OCI-LY7 (cell line): ENCODE measurements around the gene SLC9A9.

Source experiments
- EZH2phosphoT487 ChIP-seq: fragments of 200-600 bp; sonication (generic); IDR thresholded peaks from 2 replicates; pipeline ENCODE4 v1.6.1; 2018; ENCODE audit warnings: low read depth, borderline replicate concordance, mild to moderate bottlenecking, mixed run types, antibody characterized with exemption, low read length, moderate library complexity, mixed read lengths
- TF ChIP-seq, protein P1 (sequence below): fragments of 200-600 bp; sonication (generic); conservative IDR thresholded peaks from 2 replicates; pipeline ENCODE4 v1.5.1; 2014; ENCODE audit warnings: mild to moderate bottlenecking, antibody characterized with exemption, low read length, moderate library complexity, mixed read lengths

DNA sequence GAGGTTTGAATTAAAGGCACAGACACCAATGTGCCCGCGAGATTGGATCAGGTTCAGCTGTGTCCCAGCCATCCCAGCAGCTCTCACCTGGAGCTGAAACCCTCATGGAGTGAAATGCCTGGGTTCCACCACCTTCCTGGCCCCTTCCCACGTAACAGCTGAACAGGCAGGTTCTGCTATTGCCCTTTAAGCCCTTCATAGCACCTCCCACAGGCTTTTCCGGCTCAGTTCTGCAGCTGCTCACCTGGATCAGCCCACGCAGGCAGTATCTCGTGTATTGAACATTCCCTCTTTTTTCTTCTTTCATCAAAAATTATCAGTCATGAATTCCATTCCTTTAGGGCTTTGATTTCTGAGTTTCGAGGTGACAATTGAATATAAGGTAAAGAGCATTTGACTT lies 129.8 kb downstream of the SLC9A9 start:
- TF ChIP-seq, protein P1, sequence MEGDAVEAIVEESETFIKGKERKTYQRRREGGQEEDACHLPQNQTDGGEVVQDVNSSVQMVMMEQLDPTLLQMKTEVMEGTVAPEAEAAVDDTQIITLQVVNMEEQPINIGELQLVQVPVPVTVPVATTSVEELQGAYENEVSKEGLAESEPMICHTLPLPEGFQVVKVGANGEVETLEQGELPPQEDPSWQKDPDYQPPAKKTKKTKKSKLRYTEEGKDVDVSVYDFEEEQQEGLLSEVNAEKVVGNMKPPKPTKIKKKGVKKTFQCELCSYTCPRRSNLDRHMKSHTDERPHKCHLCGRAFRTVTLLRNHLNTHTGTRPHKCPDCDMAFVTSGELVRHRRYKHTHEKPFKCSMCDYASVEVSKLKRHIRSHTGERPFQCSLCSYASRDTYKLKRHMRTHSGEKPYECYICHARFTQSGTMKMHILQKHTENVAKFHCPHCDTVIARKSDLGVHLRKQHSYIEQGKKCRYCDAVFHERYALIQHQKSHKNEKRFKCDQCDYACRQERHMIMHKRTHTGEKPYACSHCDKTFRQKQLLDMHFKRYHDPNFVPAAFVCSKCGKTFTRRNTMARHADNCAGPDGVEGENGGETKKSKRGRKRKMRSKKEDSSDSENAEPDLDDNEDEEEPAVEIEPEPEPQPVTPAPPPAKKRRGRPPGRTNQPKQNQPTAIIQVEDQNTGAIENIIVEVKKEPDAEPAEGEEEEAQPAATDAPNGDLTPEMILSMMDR = no peak
- no peak for TF ChIP-seq EZH2phosphoT487
